H1 (cell line): ENCODE results near the gene PRKACA. TPM values are rescaled to one million over a fixed set of nuclear protein-coding genes. Genes with fewer than 3 reads are reported as not detected.
A peak's percentile ranks its signal among the peaks of the same experiment; 100 is the strongest.

ENCODE experiments used
- CTCF ChIA-PET: fragments of 300-600 bp; sonication (Branson Sonifier 250); formaldehyde crosslinking; loops from one replicate; lab custom pipeline; 2021; ENCODE audit not compliant: partially characterized antibody; lab: Charles Lee
- POLR2A ChIA-PET: fragments of 300-600 bp; sonication (Branson Sonifier 250); formaldehyde crosslinking; loops from one replicate; lab custom pipeline; 2021; ENCODE audit warnings: inconsistent platforms; ENCODE audit not compliant: partially characterized antibody; lab: Charles Lee
- DNase-seq, 2 experiments: peaks; one replicate each; pipeline versions ENCODE4 v3.0.0 to v3.0.0-alpha.2; 2010 to 2022; ENCODE audit warnings: low spot score in 2 of 2, low read depth in 1 of 2, mixed read lengths in 1 of 2
- FAIRE-seq: peaks from 2 replicates; lab custom pipeline; 2011; peaks lifted over from hg19 to GRCh38; lab: Jason Lieb, UNC
- H2AFZ ChIP-seq: 2 replicates; pipeline ENCODE4 v1.8.1; 2012; ENCODE audit warnings: low read length, inconsistent platforms
- H2AK5ac ChIP-seq: 2 replicates; pipeline ENCODE4 v1.6.1; 2013; ENCODE audit warnings: low read depth, low read length
- H2BK120ac ChIP-seq: replicated peaks from 2 replicates; pipeline ENCODE3; 2013; ENCODE audit warnings: low read depth, low read length, inconsistent platforms
- H2BK12ac ChIP-seq: 2 replicates; pipeline ENCODE4 v1.6.1; 2013; ENCODE audit warnings: low read depth, low read length
- H2BK15ac ChIP-seq: 2 replicates; pipeline ENCODE4 v1.6.1; 2013; ENCODE audit warnings: low read length
- H2BK20ac ChIP-seq: 2 replicates; pipeline ENCODE4 v1.6.1; 2013; ENCODE audit warnings: low read length
- H2BK5ac ChIP-seq: 2 replicates; pipeline ENCODE4 v1.6.1; 2013; ENCODE audit warnings: low read depth, low read length
- H3K14ac ChIP-seq: 2 replicates; pipeline ENCODE4 v1.6.1; 2013; ENCODE audit warnings: inconsistent platforms; ENCODE audit not compliant: insufficient read length
- H3K18ac ChIP-seq: 2 replicates; pipeline ENCODE4 v1.6.1; 2013; ENCODE audit warnings: low read length; ENCODE audit errors: extremely low read depth
- H3K23ac ChIP-seq: 2 replicates; pipeline ENCODE4 v1.6.1; 2013; ENCODE audit warnings: inconsistent platforms; ENCODE audit not compliant: insufficient read length
- H3K23me2 ChIP-seq: 2 replicates; pipeline ENCODE4 v1.6.1; 2013; ENCODE audit warnings: low read depth, low read length
- H3K27ac ChIP-seq: 2 replicates; pipeline ENCODE4 v1.6.1; 2011; ENCODE audit warnings: low read depth, low read length, inconsistent platforms
- H3K27me3 ChIP-seq, 4 experiments: replicated peaks in 1 of 4; 1 replicate in 1 of 4; 2 replicates in 3 of 4; pipeline versions ENCODE4 v1.6.1 to v1.8.1; 2011 to 2013; ENCODE audit warnings: low read length in 3 of 4, mild to moderate bottlenecking in 3 of 4, inconsistent platforms in 2 of 4, mixed read lengths in 2 of 4, moderate library complexity in 1 of 4; ENCODE audit not compliant: control insufficient read depth in 3 of 4, insufficient read depth in 3 of 4; ENCODE audit errors: extremely low read depth in 1 of 4
- H3K36me3 ChIP-seq, 4 experiments: 2 replicates each; pipeline versions ENCODE4 v1.6.1 to v1.8.1; 2011 to 2013; ENCODE audit warnings: mild to moderate bottlenecking in 4 of 4, low read length in 3 of 4, moderate library complexity in 2 of 4, control low read depth in 1 of 4, inconsistent platforms in 1 of 4; ENCODE audit not compliant: insufficient read depth in 4 of 4, control insufficient read depth in 2 of 4
- H3K4ac ChIP-seq: replicated peaks from 2 replicates; pipeline ENCODE3; 2013; ENCODE audit warnings: low read length, low read depth, mixed read lengths, inconsistent platforms; ENCODE audit not compliant: insufficient read length
- H3K4me1 ChIP-seq, 4 experiments: replicated peaks in 1 of 4; 1 replicate in 1 of 4; 2 replicates in 3 of 4; pipeline versions ENCODE4 v1.6.1 to v1.8.1; 2011 to 2013; ENCODE audit warnings: low read length in 3 of 4, inconsistent platforms in 2 of 4, mixed read lengths in 1 of 4; ENCODE audit not compliant: insufficient read depth in 4 of 4, control insufficient read depth in 3 of 4
- H3K4me2 ChIP-seq, 2 experiments: 2 replicates each; pipeline versions ENCODE4 v1.6.1 to v1.8.1; 2011 to 2013; ENCODE audit warnings: low read depth in 2 of 2, low read length in 2 of 2, control low read depth in 1 of 2, inconsistent platforms in 1 of 2, mild to moderate bottlenecking in 1 of 2; ENCODE audit not compliant: insufficient read depth in 1 of 2
- H3K4me3 ChIP-seq, 4 experiments: fragments of 200-600, 300-600 bp in 1 of 4; sonication (generic), shearing (Covaris generic), sonication (Bioruptor Twin) in 1 of 4; 2 replicates each; pipeline versions ENCODE4 v1.5.1 to v1.8.1; 2011 to 2016; ENCODE audit warnings: low read length in 4 of 4, low read depth in 3 of 4, control low read depth in 2 of 4, inconsistent platforms in 2 of 4, mild to moderate bottlenecking in 2 of 4, mixed read lengths in 1 of 4, moderate library complexity in 1 of 4; ENCODE audit not compliant: insufficient read depth in 2 of 4; ENCODE audit errors: extremely low read depth in 1 of 4
- H3K56ac ChIP-seq: replicated peaks from 2 replicates; pipeline ENCODE3; 2013; ENCODE audit warnings: low read depth, mild to moderate bottlenecking, mixed read lengths, low read length, inconsistent platforms; ENCODE audit not compliant: insufficient read length
- H3K79me1 ChIP-seq: 2 replicates; pipeline ENCODE4 v1.6.1; 2013; ENCODE audit warnings: low read depth, low read length, control low read depth
- H3K79me2 ChIP-seq, 2 experiments: 2 replicates each; pipeline versions ENCODE4 v1.6.1 to v1.8.1; 2012 to 2013; ENCODE audit warnings: low read length in 2 of 2, mild to moderate bottlenecking in 2 of 2, inconsistent platforms in 1 of 2; ENCODE audit not compliant: insufficient read depth in 2 of 2, control insufficient read depth in 1 of 2
- H3K9ac ChIP-seq, 4 experiments: replicated peaks in 1 of 4; 1 replicate in 1 of 4; 2 replicates in 3 of 4; pipeline versions ENCODE4 v1.6.1 to v1.8.1; 2011 to 2013; ENCODE audit warnings: low read depth in 3 of 4, low read length in 3 of 4, control low read depth in 2 of 4, mild to moderate bottlenecking in 2 of 4, moderate library complexity in 2 of 4, inconsistent platforms in 1 of 4; ENCODE audit errors: extremely low read depth in 1 of 4
- H3K9me3 ChIP-seq, 2 experiments: 2 replicates each; pipeline versions ENCODE4 v1.6.1 to v1.8.1; 2012 to 2013; ENCODE audit warnings: mild to moderate bottlenecking in 2 of 2, moderate library complexity in 2 of 2, control low read depth in 1 of 2, inconsistent platforms in 1 of 2, low read depth in 1 of 2, low read length in 1 of 2, mixed read lengths in 1 of 2; ENCODE audit not compliant: insufficient read depth in 2 of 2
- H4K20me1 ChIP-seq, 2 experiments: replicated peaks in 1 of 2; 2 replicates each; pipeline versions ENCODE3 to v1.8.1; 2011 to 2013; ENCODE audit warnings: inconsistent platforms in 2 of 2, low read length in 2 of 2, mild to moderate bottlenecking in 1 of 2; ENCODE audit not compliant: insufficient read depth in 2 of 2, control insufficient read depth in 1 of 2
- H4K5ac ChIP-seq: 2 replicates; pipeline ENCODE4 v1.6.1; 2013; ENCODE audit warnings: low read length, low read depth, mixed read lengths, inconsistent platforms; ENCODE audit not compliant: insufficient read length
- H4K8ac ChIP-seq: 2 replicates; pipeline ENCODE4 v1.8.0; 2013; ENCODE audit warnings: mild to moderate bottlenecking, moderate library complexity, low read length, inconsistent platforms; ENCODE audit not compliant: insufficient read depth; ENCODE audit errors: extremely low read depth
- H4K91ac ChIP-seq: replicated peaks from 2 replicates; pipeline ENCODE3; 2013; ENCODE audit warnings: low read length, mixed read lengths, inconsistent platforms; ENCODE audit not compliant: insufficient read length
- GABPA ChIP-seq: IDR thresholded peaks from 2 replicates; pipeline ENCODE4 v1.6.1; 2011; ENCODE audit warnings: mild to moderate bottlenecking, low read length, moderate library complexity, borderline replicate concordance; ENCODE audit not compliant: insufficient read depth
- KDM4A ChIP-seq: IDR thresholded peaks from one replicate; pipeline ENCODE4 v1.7.1; 2012; ENCODE audit warnings: low read depth, mild to moderate bottlenecking, moderate library complexity, low read length, inconsistent platforms; ENCODE audit not compliant: severe bottlenecking
- RXRA ChIP-seq: IDR thresholded peaks from 2 replicates; pipeline ENCODE4 v1.6.1; 2011; ENCODE audit warnings: low read depth, mild to moderate bottlenecking, low read length, moderate library complexity; ENCODE audit not compliant: insufficient read depth
- SRF ChIP-seq: IDR thresholded peaks from 2 replicates; pipeline ENCODE4 v1.6.1; 2011; ENCODE audit warnings: mild to moderate bottlenecking, low read depth, low read length, moderate library complexity
- TCF12 ChIP-seq: IDR thresholded peaks from 2 replicates; pipeline ENCODE4 v1.6.1; 2011; ENCODE audit warnings: low read depth, mild to moderate bottlenecking, low read length
- YY1 ChIP-seq: IDR thresholded peaks from 2 replicates; pipeline ENCODE4 v1.6.1; 2011; ENCODE audit warnings: low read depth, mild to moderate bottlenecking, low read length
- WGBS, 2 experiments: shearing (Covaris generic) in 1 of 2; methylation state at CpG; one replicate each; pipeline versions ENCODE4 v1.1.6 to v1.1.7; 2013 to 2015; ENCODE audit warnings: low lambda C conversion rate in 2 of 2, mixed read lengths in 2 of 2, inconsistent platforms in 1 of 2, low coverage in 1 of 2, missing lambda C conversion rate in 1 of 2; ENCODE audit not compliant: insufficient replicate concordance in 2 of 2, insufficient coverage in 1 of 2, insufficient read length in 1 of 2; ENCODE audit errors: extremely low coverage in 1 of 2, missing lambda C conversion rate in 1 of 2; 5-methylcytosine and 5-hydroxymethylcytosine counted together
- polyA plus RNA-seq, 7 experiments: library from polyadenylated mRNA; depleted of rRNA in 3 of 7; stranded (reverse) in 5 of 7; unstranded in 2 of 7; fragments of >200 nt in 5 of 7; fragments of 200-250 nt in 2 of 7; gene quantifications; 1 replicate in 5 of 7; 2 replicates in 1 of 7; 4 replicates in 1 of 7; pipeline versions ENCODE4 v1.2.1 to v1.2.3, GENCODE V29; 2011 to 2013; ENCODE audit warnings: missing spikeins in 2 of 7, mixed read lengths in 2 of 7
- total RNA-seq: library from RNA; stranded (reverse); fragmentation: NEBNext Ultra II Directional; extraction: Animal tissue kit (Norgen Biotek cat#: 25700); gene quantifications from 2 replicates; pipeline ENCODE4 v1.2.1, GENCODE V29; 2021

Gene PRKACA
- total and polyA plus RNA-seq, 2 of the 8 experiments (the other 6 are each of a cell fraction or from before 2014, with no cell fraction given): 14.2 to 48.2 TPM

- no peaks in the 10 kb centered on the region for H3K9me3 ChIP-seq
- no peak overlapping the region for H2AK5ac ChIP-seq
- no peak overlapping the region for H3K4ac ChIP-seq
- no peak overlapping the region for H3K56ac ChIP-seq
- no peak overlapping the region for H4K91ac ChIP-seq
- no peak overlapping the region for H4K5ac ChIP-seq
- H2BK5ac ChIP-seq: no peak overlapping the region; the same call in 1 of the 2 replicates
- peaks cover 7 to 26% (median 24%) of the 10 kb centered on the region in 4 experiments; a peak in 6 of 8 replicates for H3K36me3 ChIP-seq
- DNase-seq: no peak
- peaks cover 0 to 21% (median 14%) of the 10 kb centered on the region in 4 experiments; a peak in 6 of 7 replicates for H3K4me1 ChIP-seq
- H2AFZ ChIP-seq: no peak overlapping the region
- H2BK15ac ChIP-seq: no peak overlapping the region
- ChIA-PET POLR2A (interaction anchor here (1.4 to 2.4 kb wide), 4 partner anchors 8 to 18 kb away, joined by 3 to 12 read pairs (median 6); partner anchors contain the start of gene ASF1B), CTCF (interaction anchor here (0.6 to 1.4 kb wide), 6 partner anchors 11 to 321 kb away, joined by 3 to 5 read pairs (median 3); partner anchors contain the start of gene ASF1B)
- no peak overlapping the region for H3K9ac ChIP-seq
- no peaks in the 10 kb centered on the region for H3K23me2 ChIP-seq
- H4K8ac ChIP-seq: 0 out of 2 replicates have a peak overlapping the region, but pooled peaks have one; percentile 3
- no peak overlapping the region for H3K4me2 ChIP-seq
- no peaks in the 10 kb centered on the region for H3K79me2 ChIP-seq
- no peak overlapping the region for H2BK12ac ChIP-seq
- H3K4me3 ChIP-seq: no peak overlapping the region
- WGBS, 2 experiments: 85% methylated on average over 10 of the region's 10 CpGs; no CpG with 5 or more reads in 1 of the 2 experiments
- H3K27ac ChIP-seq: no peak overlapping the region
- FAIRE-seq: no peak
- no peaks in the 10 kb centered on the region; the same call in none of the 2 replicates for H3K79me1 ChIP-seq
- H3K18ac ChIP-seq: no peak overlapping the region
- TF ChIP-seq RXRA (no peak), GABPA (no peak), KDM4A (no peak), SRF (peak; percentile 45; the same call in 1 of the 2 replicates), TCF12 (no peak), YY1 (peak; percentile 32; the same call in 1 of the 2 replicates)
- H4K20me1 ChIP-seq: peaks cover 8 to 15% of the 10 kb centered on the region in 2 experiments
- no peak overlapping the region for H2BK120ac ChIP-seq
- no peak overlapping the region for H2BK20ac ChIP-seq
- no peaks in the 10 kb centered on the region; a peak in 1 of 7 replicates for H3K27me3 ChIP-seq
- no peak overlapping the region for H3K14ac ChIP-seq
- no peak overlapping the region for H3K23ac ChIP-seq
These were observed 32.6 kb upstream of the PRKACA start for GRCh38 chr19:14150041-14150769.
